Islet precursor cell (in vitro differentiated cells): ENCODE measurements around the gene IFNGR1.
"Not testable (repeated sequence)": the region's sequence is repeated elsewhere in the genome, so short reads cannot be mapped to it uniquely, and the experiment has no call there.

Experiments used
- DNase-seq: peaks from one replicate; pipeline ENCODE4 v3.0.0-alpha.2; 2018

The IFNGR1 gene

GRCh38 chr6:137218917-137219663 lies at the start of gene IFNGR1:
Gene IFNGR1, minus strand, starts transcription at chr6:137219385. Its CDS starts 58 bp downstream, at chr6:137219327.
- peak; percentile 98 for DNase-seq

GRCh38 chr6:137268911-137269310 lies 49.7 kb upstream of the IFNGR1 start:
- no peak for DNase-seq

GRCh38 chr6:137266309-137266586 lies 47.1 kb upstream of the IFNGR1 start:
- no peak for DNase-seq

- no peak for DNase-seq
Measured at GRCh38 chr6:137265561-137266308, 46.5 kb upstream of the IFNGR1 start.

GRCh38 chr6:137264311-137265075 lies 45.3 kb upstream of the IFNGR1 start:
- no peak for DNase-seq

GRCh38 chr6:137261761-137262160 lies 42.6 kb upstream of the IFNGR1 start:
- DNase-seq, result no peak

GRCh38 chr6:137261361-137261760 lies 42.2 kb upstream of the IFNGR1 start:
- no peak for DNase-seq

GRCh38 chr6:137260217-137260616 lies 41.0 kb upstream of the IFNGR1 start:
- DNase-seq, result no peak

GRCh38 chr6:137259349-137259748 lies 40.2 kb upstream of the IFNGR1 start:
- DNase-seq, result no peak

- no peak for DNase-seq
Measured at GRCh38 chr6:137258170-137258569, 39.0 kb upstream of the IFNGR1 start.

- no peak for DNase-seq
Measured at GRCh38 chr6:137256350-137257103, 37.3 kb upstream of the IFNGR1 start.

- no peak for DNase-seq
Measured at GRCh38 chr6:137254966-137255365, 35.8 kb upstream of the IFNGR1 start.

GRCh38 chr6:137254430-137254829 lies 35.2 kb upstream of the IFNGR1 start:
- not testable (repeated sequence) for DNase-seq

GRCh38 chr6:137248702-137249101 lies 29.5 kb upstream of the IFNGR1 start:
- DNase-seq, result no peak

- no peak for DNase-seq
Measured at GRCh38 chr6:137247724-137248123, 28.5 kb upstream of the IFNGR1 start.

- no peak for DNase-seq
Measured at GRCh38 chr6:137246791-137247202, 27.6 kb upstream of the IFNGR1 start.

GRCh38 chr6:137246164-137246563 lies 27.0 kb upstream of the IFNGR1 start:
- DNase-seq, result no peak

- no peak for DNase-seq
Measured at GRCh38 chr6:137241481-137242038, 22.4 kb upstream of the IFNGR1 start.

- DNase-seq, result no peak
Measured at GRCh38 chr6:137240168-137240567, 21.0 kb upstream of the IFNGR1 start.

- peak; percentile 93 for DNase-seq
Measured at GRCh38 chr6:137237413-137238170, 18.4 kb upstream of the IFNGR1 start.

- DNase-seq, result no peak
Measured at GRCh38 chr6:137236581-137237355, 17.6 kb upstream of the IFNGR1 start.
